AML-193 (cell line): ENCODE measurements around the gene RAB3IP.

ENCODE experiments used
- DNase-seq, 2 experiments: peaks; one replicate each; lab custom pipeline; 2025; lab: John Stamatoyannopoulos, UW

The RAB3IP gene

DNA sequence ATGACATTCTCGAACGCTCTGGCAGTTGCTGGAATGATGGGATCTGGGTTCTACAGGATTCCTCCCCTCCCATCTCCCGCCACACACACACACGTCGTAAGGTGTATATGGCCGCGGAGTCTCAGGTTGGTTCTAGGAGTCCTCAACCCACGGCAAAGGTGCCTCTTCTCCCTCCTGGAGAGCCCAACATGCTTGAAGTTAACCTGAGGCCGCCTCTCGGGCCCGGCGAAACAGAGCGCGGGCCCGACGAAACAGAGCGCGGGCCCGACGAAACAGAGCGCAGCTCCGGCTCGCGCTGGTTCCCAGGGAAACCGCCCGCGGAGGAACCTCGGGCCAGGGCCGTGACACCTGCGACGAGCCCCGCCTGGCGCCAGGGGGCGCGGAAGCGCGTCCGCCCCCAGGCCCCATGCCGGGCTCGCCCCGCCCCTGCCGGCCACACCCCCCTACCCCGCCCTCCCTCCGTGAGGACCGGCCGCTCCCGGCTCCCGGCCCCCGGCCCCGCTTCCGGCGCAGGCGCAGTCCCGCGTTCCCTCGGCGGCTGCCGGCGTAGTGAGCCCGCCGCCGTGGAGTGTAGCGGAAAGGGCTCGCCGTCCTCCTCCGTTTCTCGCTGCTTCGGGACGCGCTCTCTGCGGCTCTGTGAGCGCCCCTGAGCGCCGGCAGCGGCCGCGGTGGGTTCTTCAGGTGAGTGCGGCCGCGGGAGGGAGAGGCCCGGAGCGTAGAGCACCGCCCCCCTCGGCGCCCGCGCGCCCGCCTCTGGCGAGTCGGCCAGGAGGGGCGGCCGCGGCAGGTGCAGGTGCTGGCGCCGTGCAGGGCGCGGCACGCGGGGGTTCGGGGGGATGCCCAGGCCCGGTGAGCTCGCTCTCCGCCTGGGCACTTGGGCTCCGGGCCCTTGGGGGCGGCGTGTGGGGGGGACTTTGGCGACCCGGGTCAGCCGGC lies at the start of gene RAB3IP:
TSS of gene RAB3IP (plus strand) at position 510 of the 936 bp plus-strand sequence. CDS start 16,549 bp downstream, outside the sequence.
- peak; percentile 58 to 68 for DNase-seq

DNA sequence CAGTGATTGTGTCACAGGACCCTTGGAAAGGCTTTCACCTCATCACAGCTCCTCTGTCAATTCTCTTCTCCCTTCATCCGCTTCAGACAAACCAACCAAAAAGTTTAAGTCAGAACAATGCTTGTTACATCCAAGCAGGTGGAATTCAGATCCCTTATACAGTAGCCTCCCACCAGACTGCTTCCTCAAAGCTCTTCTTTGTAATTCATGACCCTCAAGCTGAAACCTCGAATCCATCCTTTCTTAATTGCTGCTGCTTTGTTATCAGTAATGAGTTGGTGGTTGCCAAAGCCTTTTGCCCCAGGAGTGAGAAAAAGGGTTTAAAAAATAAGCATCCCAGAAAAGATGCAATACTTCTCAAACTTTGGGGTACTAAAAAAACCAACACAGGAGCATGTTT lies 49.0 kb upstream of the RAB3IP start:
- DNase-seq = no peak

DNA sequence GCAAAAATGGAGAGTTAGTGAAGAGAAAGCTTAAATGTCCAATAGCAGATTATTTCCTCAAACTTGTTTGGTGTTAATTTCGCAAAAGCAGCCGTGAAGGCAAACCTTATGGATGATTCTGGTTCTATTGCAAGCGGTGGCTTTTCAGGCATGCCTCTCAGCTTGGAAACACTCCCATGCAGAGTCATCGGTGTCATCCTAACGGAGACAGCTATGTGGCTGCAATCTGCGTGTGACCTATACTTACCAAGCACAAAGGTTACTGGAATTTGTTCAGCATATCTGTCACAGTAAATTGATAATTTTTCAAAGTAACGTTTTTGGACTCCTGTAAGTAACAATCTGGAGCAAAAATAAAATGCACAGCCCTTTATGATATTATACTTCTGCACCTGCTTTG lies 44.5 kb upstream of the RAB3IP start:
- DNase-seq = no peak

- DNase-seq = no peak
Observed at GRCh38 chr12:69698054-69698453, 40.6 kb upstream of the RAB3IP start.

GRCh38 chr12:69698769-69699540 lies 39.7 kb upstream of the RAB3IP start, which contains the start of gene BEST3:
Gene BEST3, minus strand, starts transcription at chr12:69699303. Its CDS starts 1,505 bp downstream, at chr12:69697798.
- no peak for DNase-seq

- no peak for DNase-seq
Observed at GRCh38 chr12:69701826-69702225, 36.8 kb upstream of the RAB3IP start.

DNA sequence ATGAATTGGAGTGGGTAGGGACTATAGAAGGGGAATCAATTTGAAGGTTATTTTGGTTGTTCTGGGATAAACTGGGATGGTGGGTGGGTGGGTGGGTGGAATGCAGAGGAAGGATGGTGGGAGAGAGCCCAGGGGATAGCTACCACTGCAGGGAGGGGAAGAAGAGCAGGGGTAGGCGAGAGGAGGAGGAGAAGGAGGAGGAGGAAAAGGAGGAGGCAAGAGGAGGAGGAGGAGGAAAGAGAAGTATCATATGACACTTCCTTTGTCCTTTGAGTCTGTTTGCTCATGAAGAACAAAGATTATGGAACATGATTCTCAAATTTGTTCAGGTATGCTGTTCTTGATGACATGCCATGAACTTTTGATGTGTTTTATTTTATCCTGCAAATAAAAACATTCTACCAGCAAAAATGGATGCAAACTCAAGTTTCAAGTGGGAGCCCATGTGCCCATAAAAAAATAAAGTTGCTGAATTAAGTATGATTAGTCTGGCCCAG lies 35.5 kb upstream of the RAB3IP start:
- no peak for DNase-seq

DNA sequence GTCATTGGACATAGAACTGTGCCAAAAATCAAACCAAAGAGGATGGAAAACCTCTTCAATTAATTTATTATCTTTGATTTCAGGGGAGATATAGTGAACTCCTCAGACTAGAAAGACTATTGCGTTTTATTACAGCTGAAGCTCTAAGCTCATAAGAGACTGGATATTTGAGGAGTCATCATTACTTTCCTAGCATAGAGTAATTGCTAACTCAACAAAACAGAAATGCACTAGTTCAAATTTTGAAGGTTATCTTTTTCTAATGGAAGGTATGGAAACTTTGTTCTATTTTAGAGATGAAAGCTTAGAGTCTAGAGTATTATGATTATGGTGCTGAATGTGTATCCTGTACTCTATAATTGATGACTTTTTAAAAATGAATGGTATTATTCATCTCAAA lies 34.3 kb upstream of the RAB3IP start:
- DNase-seq = no peak

- DNase-seq = no peak
Observed at GRCh38 chr12:69708649-69709048, 30.0 kb upstream of the RAB3IP start.

DNA sequence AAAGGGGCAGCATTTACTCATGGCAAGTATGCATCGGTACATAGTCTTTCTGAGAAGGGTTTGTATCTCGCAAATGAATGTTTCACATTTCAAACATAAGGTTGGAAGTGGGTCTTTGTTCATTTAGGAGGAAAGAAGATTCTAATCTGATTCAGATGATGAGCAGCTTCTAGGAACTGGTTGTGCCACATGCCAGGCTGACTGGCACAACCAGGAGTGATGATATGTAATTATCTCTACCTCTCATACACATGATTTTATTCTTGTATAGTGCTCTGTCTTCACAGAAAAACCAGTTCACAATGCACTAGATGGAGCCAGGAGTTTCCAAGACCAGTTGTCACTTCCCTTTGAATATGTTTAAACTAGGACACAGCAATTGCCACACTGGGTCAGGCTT lies 25.8 kb upstream of the RAB3IP start:
- no peak for DNase-seq

DNA sequence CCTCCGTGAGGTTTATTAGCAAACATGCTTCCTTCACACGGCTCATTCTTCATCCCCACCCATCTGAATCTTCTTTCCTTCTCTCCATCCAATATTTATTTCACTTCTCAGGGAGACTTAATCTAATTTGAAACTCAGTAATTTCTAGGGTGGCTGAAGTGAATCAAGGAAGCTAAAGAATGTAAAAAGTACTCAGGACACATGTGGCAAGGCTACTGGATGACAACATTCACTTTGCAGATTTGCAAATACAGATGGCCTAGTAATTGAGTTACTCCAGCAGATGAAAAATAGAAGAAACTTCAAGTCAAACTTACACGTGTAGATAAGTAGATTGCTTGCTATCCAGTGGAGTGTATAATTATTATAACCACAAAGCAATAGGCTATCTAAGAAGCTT lies 24.1 kb upstream of the RAB3IP start:
- no peak for DNase-seq

DNA sequence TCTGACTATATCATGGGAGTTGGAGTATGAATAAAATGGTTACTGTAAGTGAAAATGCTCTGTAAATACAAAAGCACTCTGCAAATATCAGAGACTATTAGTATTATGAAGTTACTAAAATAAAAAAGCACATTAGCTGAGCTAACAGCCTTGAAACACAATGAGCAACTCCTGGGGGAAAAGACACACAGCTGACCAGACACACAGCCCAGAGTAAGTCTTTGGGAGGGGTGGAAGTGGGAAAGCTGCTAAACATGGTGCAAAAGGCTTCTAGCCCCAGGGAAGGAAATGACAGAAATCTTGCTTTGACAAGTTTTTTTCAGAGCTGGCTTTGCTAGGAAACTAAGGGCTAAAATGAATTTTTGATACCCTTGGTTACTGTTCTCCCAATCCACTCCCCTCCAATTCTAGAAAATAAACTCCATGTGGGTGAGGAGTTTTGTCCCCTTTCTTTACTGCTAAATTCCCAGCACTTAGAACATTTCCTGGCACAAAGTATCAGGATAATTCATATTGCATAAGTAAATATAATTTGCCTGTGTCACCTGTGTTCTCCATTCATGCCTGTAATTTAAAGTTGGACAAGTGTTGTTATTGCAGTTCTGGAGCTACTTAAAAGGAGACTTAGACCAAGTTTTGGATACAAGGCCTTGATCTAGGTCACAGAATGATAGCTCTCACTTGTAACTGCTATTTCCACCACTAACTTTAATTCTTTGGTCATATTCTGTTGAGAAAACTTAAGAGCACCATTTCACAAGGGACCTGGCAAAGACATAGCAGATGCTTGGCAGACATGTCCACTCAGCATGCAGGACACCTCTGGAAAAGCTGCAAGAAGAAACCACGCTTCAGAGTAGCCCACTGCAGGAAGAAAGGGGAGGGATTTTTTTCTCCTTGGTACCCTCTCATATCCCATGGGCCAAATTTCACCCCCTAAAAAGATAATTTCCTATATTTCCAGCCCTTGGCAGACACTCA lies 19.0 kb upstream of the RAB3IP start:
- peak; percentile 10 to 14 for DNase-seq

- no peak for DNase-seq
Observed at GRCh38 chr12:69720750-69721149, 17.9 kb upstream of the RAB3IP start.

- DNase-seq = no peak
Observed at GRCh38 chr12:69726922-69727321, 11.7 kb upstream of the RAB3IP start.

DNA sequence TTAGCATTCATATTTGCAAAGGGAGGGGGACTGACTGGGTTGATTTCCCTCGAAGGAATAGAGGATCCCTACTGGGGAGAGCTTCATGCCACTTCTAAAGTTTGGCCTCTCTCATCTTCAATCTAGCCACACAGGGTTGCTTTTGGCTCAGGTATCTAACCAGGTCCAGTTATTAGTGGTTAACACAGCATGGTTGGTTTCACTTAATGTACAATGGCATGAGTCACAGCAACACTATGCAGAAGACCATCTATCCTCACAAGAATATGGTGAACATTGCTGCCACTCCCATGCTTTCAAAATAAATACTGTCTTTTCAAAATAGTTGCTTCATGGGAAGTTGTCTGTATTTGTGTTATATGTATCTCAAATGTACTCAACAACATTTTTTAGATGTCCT lies 6.6 kb upstream of the RAB3IP start:
- no peak for DNase-seq

GRCh38 chr12:69733638-69734037 lies 5.0 kb upstream of the RAB3IP start:
- no peak for DNase-seq

GRCh38 chr12:69739287-69740191 lies 879 bp downstream of the RAB3IP start:
- DNase-seq = peak; percentile 56 to 68

GRCh38 chr12:69744109-69744508 lies 5.4 kb downstream of the RAB3IP start:
- no peak for DNase-seq

- no peak for DNase-seq
Observed at GRCh38 chr12:69751476-69751875, 12.8 kb downstream of the RAB3IP start.

GRCh38 chr12:69755302-69755701 lies 16.6 kb downstream of the RAB3IP start:
- no peak for DNase-seq
